HT-29 (cell line): ENCODE measurements around the gene MPIG6B. TPM values are rescaled to one million over a fixed set of nuclear protein-coding genes. Genes with fewer than 3 reads are reported as not detected.

Experiments used
- DNase-seq: peaks from one replicate; pipeline ENCODE4 v3.0.0-alpha.2; 2015; ENCODE audit warnings: low spot score
- total RNA-seq: library from RNA; depleted of rRNA; stranded (reverse); fragments of >200 nt; shearing (Covaris generic); gene quantifications from 2 replicates; pipeline ENCODE4 v1.2.3, GENCODE V29; 2014

Gene MPIG6B
- total RNA-seq, 1 experiment from 2014 or later = 0.18 TPM

GRCh38 chr6:31720196-31720770 is 2.9 kb upstream of the MPIG6B start:
- DNase-seq = peak; percentile 46

GRCh38 chr6:31721351-31722020 is 1.7 kb upstream of the MPIG6B start, which contains the start of gene LY6G6C:
LY6G6C (minus strand) TSS chr6:31721746; CDS start chr6:31721679, 67 bp downstream.
- DNase-seq = no peak

GRCh38 chr6:31722173-31722572 is 1.0 kb upstream of the MPIG6B start:
- no peak for DNase-seq

- no peak for DNase-seq
Measured at GRCh38 chr6:31723980-31724691, 963 bp downstream of the MPIG6B start.

- no peak for DNase-seq
Measured at GRCh38 chr6:31725502-31726350, 2.6 kb downstream of the MPIG6B start.

- no peak for DNase-seq
Measured at GRCh38 chr6:31727034-31727716, 4.0 kb downstream of the MPIG6B start.

GRCh38 chr6:31727717-31728671 is 4.8 kb downstream of the MPIG6B start:
- DNase-seq = no peak

GRCh38 chr6:31728767-31729514 is 5.8 kb downstream of the MPIG6B start, which contains the start of gene DDAH2:
DDAH2 (minus strand) TSS chr6:31729299; CDS start chr6:31729161, 138 bp downstream.
- no peak for DNase-seq

- DNase-seq = peak; percentile 95
Measured at GRCh38 chr6:31729515-31729978, 6.4 kb downstream of the MPIG6B start.

- peak; percentile 95 for DNase-seq
Measured at GRCh38 chr6:31729979-31730630, 6.9 kb downstream of the MPIG6B start.

GRCh38 chr6:31730631-31731086 is 7.5 kb downstream of the MPIG6B start:
- DNase-seq = peak; percentile 29

GRCh38 chr6:31732029-31732428 is 8.9 kb downstream of the MPIG6B start:
- DNase-seq = no peak

- no peak for DNase-seq
Measured at GRCh38 chr6:31733734-31734133, 10.6 kb downstream of the MPIG6B start.

- no peak for DNase-seq
Measured at GRCh38 chr6:31734247-31734820, 11.2 kb downstream of the MPIG6B start.

GRCh38 chr6:31734821-31735406 is 11.7 kb downstream of the MPIG6B start:
- peak; percentile 55 for DNase-seq

- DNase-seq = peak; percentile 86
Measured at GRCh38 chr6:31736021-31736767, 13.0 kb downstream of the MPIG6B start, which contains the start of gene CLIC1. CLIC1 (minus strand) TSS chr6:31736530; CDS start chr6:31736300, 230 bp downstream.
